HG03342 (cell line): Measurements from ENCODE around the gene FHIT.

ENCODE experiments used
- ATAC-seq: cut with Tn5 transposase; IDR thresholded peaks from one replicate; pipeline ENCODE4 v1.9.1; 2021; ENCODE audit warnings: mild to moderate bottlenecking, moderate library complexity; ENCODE audit not compliant: unreplicated experiment

The FHIT gene

DNA sequence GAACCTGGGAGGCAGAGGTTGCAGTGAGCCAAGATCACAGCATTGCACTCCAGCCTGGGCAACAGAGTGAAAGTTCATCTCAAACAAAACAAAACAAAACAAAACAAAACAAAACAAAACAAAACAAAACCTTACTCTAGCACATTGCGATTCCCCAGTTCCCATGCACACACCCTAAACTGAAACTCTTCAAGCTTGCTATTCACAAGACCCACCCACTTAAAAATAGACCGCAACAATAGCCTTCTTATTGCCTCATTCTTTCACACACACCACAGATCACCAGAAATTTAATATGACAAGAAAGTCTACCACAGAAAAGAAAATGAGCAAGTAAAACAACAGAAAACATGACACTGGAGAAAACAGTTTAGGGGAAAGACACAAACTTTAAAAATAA is 598.4 kb downstream of the FHIT start:
- no peak for ATAC-seq

DNA sequence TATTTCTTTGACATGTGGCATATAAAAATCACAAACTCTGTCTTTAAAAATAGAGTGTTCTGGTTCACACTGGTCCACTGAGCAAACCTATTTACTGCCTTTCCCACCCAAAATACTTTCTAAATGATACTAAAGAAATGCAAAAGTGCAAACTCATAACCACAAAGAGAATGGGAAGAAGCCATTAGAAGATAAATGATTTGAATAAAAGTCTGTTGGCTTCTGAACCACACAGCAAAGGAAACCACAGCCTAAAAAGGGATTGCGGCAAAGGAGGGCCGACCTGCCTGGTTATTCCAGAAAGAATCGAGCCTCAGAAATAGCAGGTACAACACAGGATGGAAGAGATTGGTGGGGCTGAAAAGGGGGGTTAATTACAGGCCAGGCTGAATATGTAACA is 599.5 kb downstream of the FHIT start:
- ATAC-seq: no peak

- no peak for ATAC-seq
These were observed 601.1 kb downstream of the FHIT start for GRCh38 chr3:60650171-60650570.

DNA sequence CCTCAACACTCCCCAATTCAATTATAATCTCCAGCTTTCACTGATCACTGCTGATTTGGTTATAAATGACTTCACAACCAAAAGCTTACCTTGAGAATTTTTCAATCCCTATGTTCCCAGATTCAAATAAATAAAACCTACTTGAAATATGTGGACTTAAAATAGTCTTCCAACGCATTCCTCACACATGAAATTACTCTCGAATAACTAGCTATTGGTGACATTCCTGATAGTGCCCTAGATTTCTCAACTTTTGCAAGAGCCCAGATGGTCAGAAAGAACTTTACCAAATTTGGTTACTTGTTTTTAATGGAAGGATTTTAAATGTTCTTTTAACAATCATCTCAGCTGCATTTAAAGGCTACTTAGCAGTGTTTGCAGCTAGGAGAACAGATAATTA is 605.5 kb downstream of the FHIT start:
- ATAC-seq: no peak

DNA sequence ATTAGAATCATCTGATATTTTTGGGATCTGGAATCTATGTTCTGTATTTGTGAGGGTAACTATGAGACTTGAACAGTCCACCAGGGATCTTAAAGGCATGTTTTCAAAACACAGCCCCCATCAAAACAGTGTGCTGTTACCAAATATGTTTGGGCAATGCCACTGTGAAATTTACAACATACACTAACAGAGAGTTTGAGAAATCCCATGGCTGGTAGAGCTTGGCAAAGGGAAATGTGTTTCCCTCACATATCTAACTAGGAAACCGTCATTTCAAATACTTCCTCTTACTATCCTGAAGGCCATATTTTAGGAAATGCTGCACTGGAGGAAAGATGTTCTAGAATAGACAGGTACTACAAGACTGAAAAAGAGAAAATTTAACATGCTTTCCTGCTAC is 607.4 kb downstream of the FHIT start:
- ATAC-seq: no peak

DNA sequence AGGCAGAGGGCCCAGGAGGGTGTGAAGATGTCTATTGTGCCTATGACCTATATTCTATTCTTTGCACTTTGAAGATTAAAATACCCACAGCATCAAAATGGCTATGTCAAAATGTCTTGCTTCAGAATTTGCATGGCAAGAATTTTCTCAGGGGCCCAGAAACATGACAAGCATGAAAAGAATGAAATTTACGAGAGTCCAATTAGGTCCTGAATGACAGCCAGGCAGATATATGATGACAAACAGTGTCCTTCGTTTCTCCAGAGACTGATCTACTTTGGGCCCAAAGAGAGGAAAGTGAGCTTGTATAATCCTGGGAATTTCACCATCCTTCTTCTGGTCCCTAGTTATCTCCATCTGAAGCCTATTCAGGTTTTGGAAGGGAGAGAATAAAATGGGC is 609.9 kb downstream of the FHIT start:
- ATAC-seq: no peak

DNA sequence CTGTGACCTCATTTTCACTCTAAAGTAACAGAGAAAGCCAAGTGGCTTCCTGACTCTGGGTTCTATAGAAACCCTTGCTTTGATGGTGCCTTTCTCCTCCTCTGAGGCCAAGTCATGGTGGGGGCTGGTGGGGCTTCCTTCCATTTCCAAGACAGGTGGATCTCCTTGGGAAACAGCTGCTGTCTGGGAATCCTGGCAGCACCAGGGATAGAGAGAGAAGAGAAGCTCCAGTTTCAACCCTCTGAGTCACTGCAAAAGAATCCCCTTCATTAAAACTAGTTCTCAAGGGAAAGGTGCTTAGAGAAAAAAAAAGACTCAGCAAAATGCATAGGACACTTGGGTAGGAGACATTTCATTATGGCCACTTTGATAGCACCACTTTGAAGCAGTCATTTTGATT is 614.4 kb downstream of the FHIT start:
- ATAC-seq: no peak

GRCh38 chr3:60633644-60634043 is 617.6 kb downstream of the FHIT start:
- ATAC-seq: no peak

- no peak for ATAC-seq
These were observed 619.7 kb downstream of the FHIT start for GRCh38 chr3:60631509-60631908.

DNA sequence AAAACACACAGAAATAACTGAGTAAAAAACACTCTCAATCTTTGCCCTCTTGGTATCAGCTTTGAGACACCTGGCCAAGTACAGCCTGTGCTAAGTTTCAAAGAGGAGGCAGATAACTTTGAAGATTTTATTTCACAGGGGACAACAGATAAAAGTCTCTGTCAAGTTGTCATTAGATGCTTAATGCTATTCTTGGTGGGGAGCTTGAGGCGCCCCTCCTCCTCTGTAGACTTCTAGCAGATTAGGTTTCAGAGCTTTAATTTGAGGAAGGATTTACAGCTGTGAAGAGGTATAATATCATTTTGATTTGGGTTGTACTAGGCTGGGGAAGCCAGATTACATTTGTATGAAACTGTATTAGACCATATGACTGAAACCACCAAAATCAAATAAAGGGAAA is 620.3 kb downstream of the FHIT start:
- ATAC-seq: no peak

- ATAC-seq: no peak
These were observed 621.4 kb downstream of the FHIT start for GRCh38 chr3:60629816-60630215.

DNA sequence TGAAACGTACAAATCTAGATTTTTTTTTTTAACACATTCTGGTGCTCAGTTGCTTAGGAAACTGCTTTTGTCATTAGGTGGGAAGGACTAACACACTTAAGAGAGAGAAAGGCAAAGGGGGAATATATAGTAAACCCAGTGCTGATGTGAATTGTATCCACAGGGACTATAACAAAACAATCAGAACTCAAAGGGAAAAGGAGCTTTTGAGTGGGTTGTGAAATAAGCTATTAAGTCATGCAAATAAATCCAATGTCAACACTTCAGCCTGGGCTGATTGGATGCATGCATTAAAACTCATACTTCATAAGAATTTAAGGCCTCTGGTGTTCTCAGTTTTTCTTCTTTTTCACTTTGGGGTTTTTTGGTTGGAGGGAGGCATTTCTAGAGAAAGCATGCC is 628.9 kb downstream of the FHIT start:
- no peak for ATAC-seq

DNA sequence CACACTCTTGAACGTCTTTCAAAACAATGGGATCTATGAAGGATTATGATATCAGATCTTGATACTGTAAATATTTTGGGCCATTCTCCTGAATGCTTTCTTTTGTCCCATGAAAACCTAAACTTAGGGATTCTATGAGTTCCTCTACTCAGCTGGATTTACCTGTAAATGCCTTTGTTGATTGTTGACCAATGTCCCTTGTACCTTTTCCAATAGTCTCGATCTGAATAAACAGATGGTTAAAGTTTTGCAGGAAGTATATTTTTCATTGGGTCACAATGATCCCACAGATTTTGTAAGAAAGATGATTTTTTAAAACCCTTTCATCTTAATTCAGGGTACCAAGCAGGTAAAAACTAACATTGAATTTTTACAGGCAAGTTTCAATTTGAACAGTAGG is 634.1 kb downstream of the FHIT start:
- no peak for ATAC-seq

DNA sequence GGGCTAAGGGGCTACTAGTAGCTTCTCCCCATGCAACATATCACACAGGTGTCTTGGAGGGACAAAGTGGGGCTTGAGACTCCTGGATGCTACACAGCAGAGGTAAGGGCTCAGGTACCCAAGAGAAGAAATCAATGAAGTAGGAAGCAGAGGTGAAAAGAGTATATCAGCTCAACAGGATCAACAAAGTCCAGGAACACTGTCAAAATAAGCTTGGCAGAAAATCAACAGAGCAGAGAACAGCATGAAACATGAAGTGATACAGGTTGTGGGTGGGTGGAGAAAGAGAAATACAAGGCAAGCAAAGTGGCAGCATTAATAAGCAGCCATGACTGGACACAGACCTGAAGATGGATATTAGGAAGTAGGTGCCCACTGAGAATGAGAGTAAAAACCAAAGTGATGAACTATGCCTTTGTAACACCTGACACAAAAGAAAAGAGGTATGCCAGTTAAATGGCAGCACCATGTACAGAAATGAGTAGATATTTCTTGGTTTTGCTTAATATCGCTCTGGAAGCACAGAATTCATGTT is 637.4 kb downstream of the FHIT start:
- ATAC-seq: no peak

DNA sequence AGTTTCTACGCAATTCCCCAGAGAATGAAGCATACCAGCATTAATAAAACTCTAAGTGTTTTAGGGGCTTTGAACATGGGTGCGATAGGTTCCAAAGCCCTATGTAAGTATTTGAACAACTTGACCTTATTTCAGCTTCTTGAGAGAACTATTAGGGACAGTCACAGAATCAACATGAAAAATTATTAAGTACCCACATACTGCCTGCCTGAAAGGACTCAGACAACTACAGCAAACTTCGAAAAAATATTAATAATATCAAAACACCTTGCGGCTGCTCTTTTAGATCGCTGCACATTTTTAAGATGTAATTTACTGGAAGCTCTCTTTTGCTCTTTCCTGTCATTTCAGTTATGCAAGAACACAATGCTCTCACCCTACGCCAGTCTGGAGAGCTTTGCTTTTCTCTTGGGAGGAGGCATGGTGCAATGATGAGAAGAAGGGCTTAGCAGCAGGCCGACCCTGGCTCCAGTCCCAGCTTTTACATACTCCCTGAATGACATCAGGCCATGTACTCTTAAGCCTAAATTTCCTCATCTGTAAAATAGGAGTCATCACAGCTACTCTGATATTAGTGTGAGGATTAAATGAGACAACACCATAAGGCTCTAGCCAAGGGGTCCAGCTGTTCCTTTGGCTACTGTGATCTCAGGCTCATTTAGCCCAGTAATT is 640.7 kb downstream of the FHIT start:
- no peak for ATAC-seq

GRCh38 chr3:60609446-60609845 is 641.8 kb downstream of the FHIT start:
- no peak for ATAC-seq

DNA sequence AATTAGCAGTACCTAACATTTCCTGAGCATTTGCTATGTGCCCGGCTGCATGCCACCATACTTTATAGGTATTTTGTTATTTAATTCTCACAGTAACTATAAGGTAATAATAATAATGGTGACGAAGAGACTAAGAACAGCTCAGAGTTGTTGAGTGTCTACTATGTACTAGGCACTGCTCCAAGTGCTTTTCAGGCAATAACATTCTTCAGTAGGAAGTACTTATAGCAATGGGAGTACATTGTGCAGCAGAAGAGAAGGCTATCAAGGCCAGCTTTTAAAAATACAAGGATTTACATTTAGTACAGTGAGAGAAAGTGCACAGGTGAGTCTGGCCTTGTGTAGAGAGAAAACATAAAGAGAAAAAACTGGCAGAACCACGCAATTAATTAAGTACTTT is 647.4 kb downstream of the FHIT start:
- ATAC-seq: no peak

DNA sequence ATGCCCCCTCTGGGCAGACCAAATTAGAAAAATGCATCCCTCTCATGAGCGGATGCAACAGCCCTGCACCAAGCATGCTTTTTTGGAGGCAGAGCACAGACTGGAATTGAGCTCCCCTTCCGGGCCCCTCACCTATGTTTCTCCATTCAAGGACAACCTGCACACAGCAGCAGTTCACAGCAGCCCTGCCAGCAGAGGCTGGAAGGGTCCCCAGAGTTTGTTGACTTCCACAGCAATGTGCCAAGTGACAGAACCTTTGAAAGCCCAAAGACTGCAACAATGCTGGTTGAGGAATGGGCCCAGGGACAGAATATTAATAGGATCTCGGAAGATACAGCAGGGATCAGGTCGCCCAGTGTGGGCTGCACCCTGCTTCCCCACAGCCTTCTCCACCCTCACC is 650.4 kb downstream of the FHIT start:
- no peak for ATAC-seq

- ATAC-seq: no peak
These were observed 651.7 kb downstream of the FHIT start for GRCh38 chr3:60599586-60599985.

DNA sequence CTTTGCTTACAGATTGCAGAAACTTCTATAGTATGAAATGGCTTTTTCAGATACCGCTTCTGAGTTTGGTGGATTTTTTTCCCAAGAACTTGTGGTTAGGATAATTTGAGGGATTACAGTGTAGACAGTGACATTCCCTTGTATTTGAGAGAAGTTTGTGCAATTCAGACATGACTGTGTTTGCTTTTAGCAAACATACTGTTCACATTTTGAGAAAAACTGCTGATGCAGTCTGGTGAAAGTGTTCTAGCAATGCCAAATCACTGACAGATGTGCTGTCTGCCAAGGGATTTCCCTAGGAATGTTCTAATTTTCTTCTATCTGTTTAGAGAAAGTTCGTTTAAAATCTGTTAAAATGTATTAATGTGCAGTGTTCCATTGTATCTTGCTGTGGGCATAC is 652.6 kb downstream of the FHIT start:
- no peak for ATAC-seq

DNA sequence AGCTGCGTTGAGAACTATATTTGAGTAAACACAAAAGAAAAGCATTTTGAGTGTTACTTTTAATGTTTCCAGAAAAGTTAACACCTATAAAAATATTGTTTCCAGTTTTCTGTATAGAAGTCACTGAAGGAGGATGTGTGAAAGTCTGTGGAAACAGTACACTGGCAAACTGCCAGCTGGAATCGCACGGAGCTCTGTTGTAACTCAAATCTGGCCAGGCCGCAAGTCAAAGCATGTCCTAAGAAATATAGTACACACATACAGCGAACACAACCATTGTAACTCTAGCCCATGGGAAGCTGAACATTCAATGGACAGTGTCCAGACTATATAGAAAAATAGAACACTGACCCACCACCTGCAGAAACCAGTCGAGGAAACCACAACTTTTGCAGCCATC is 657.2 kb downstream of the FHIT start:
- ATAC-seq: no peak

- no peak for ATAC-seq
These were observed 660.0 kb downstream of the FHIT start for GRCh38 chr3:60591267-60591666.

- ATAC-seq: no peak
These were observed 662.4 kb downstream of the FHIT start for GRCh38 chr3:60588806-60589205.
